ENCODE measurements around the gene DENND1C.
"Not testable (repeated sequence)": the region's sequence is repeated elsewhere in the genome, so short reads cannot be mapped to it uniquely, and the experiment has no call there.

Gene DENND1C

GRCh38 chr19:6508028-6508771 lies 26.6 kb upstream of the DENND1C start:
- DNase-seq = not testable (repeated sequence)

GRCh38 chr19:6503407-6504201 lies 22.0 kb upstream of the DENND1C start:
- DNase-seq = no peak

- DNase-seq = no peak
Measured at GRCh38 chr19:6501740-6502648, 20.4 kb upstream of the DENND1C start, which contains the start of gene TUBB4A. Gene TUBB4A, minus strand, starts transcription at chr19:6502309. Its CDS starts 97 bp downstream, at chr19:6502212.

GRCh38 chr19:6500837-6501739 lies 19.5 kb upstream of the DENND1C start:
- no peak for DNase-seq

- DNase-seq = no peak
Measured at GRCh38 chr19:6499052-6499790, 17.6 kb upstream of the DENND1C start.

GRCh38 chr19:6498294-6499036 lies 16.9 kb upstream of the DENND1C start:
- no peak for DNase-seq

GRCh38 chr19:6495947-6496346 lies 14.4 kb upstream of the DENND1C start:
- DNase-seq = no peak

GRCh38 chr19:6494438-6495036 lies 12.9 kb upstream of the DENND1C start:
- no peak for DNase-seq

- DNase-seq = no peak
Measured at GRCh38 chr19:6491802-6492592, 10.4 kb upstream of the DENND1C start.

- DNase-seq = no peak
Measured at GRCh38 chr19:6490134-6490533, 8.5 kb upstream of the DENND1C start.

- DNase-seq = no peak
Measured at GRCh38 chr19:6489278-6490061, 7.9 kb upstream of the DENND1C start.

- no peak for DNase-seq
Measured at GRCh38 chr19:6484831-6485230, 3.2 kb upstream of the DENND1C start.

GRCh38 chr19:6484230-6484629 lies 2.6 kb upstream of the DENND1C start:
- no peak for DNase-seq

GRCh38 chr19:6483235-6483634 lies 1.6 kb upstream of the DENND1C start:
- no peak for DNase-seq

- DNase-seq = no peak
Measured at GRCh38 chr19:6482343-6482686, 728 bp upstream of the DENND1C start.

- DNase-seq = no peak
Measured at GRCh38 chr19:6480848-6481415, 655 bp downstream of the DENND1C start.

GRCh38 chr19:6479836-6480398 lies 1.7 kb downstream of the DENND1C start:
- DNase-seq = no peak

GRCh38 chr19:6478815-6479214 lies 2.8 kb downstream of the DENND1C start:
- no peak for DNase-seq

Measured in NCI-H1092 treated with DMSO at 0.1 percent for 48 hours (cell line).